Measurements from ENCODE around the gene HORMAD1. TPM values are rescaled to one million over a fixed set of nuclear protein-coding genes. Genes with fewer than 3 reads are reported as not detected.

HORMAD1 gene
- polyA plus RNA-seq, 1 of the 3 experiments (the other 2 are of a cell fraction): not detected

DNA sequence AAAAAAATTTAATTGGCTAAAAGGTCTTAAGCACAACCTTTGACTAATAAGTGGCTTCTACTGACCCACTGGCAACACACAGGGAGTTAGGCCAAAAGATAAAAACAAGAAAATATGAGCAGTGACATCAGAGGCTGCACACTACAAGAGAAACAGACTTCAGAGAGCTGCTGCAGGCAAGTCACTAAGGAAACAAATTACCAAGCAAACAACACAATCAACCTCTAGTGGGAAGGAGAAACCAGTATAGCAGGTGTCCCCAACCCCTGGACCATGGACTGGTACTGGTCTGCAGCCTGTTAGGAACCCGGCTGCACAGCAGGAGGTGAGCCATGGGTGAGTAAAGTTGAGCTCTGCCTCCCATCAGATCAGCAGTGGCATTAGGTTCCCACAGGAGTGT is 70.5 kb downstream of the HORMAD1 start:
- CTCF ChIA-PET: interaction anchor here (0.9 to 1.3 kb wide), 2 partner anchors 16 to 29 kb away, joined by 4 to 5 read pairs; no protein-coding TSS in a partner anchor
- Histone ChIP-seq H3K27me3 (ENCODE audit: insufficient read depth) (no peaks in the 10 kb centered on the region), H3K79me2 (ENCODE audit: insufficient read depth) (no peaks in the 10 kb centered on the region), H3K27ac (ENCODE audit: low read depth in 2 of 2, low read length in 1 of 2) (no peak overlapping the region), H2AFZ (ENCODE audit: low read depth) (no peak overlapping the region), H3K4me1 (ENCODE audit: control insufficient read depth in 1 of 2, insufficient read depth in 2 of 2, low read depth in 1 of 2, low read length in 1 of 2) (peaks cover 0 to 6% of the 10 kb centered on the region in 2 experiments; a peak in 2 of 4 replicates), H3K9me3 (no peaks in the 10 kb centered on the region), H4K20me1 (ENCODE audit: insufficient read depth) (no peaks in the 10 kb centered on the region), H3K4me2 (no peak overlapping the region), H3K36me3 (replicated peaks in 1 of 2; ENCODE audit: control insufficient read depth in 1 of 2, insufficient read depth in 2 of 2, low read length in 1 of 2) (peaks cover 20 to 26% of the 10 kb centered on the region in 2 experiments), H3F3A (replicated peaks; ENCODE audit: insufficient read depth) (no peaks in the 10 kb centered on the region), H3K4me3 (ENCODE audit: low read depth in 2 of 2, low read length in 1 of 2) (no peak overlapping the region), H3K9me2 (no peaks in the 10 kb centered on the region; the same call in 1 of the 2 replicates), H3K9ac (no peak overlapping the region)
- DNase-seq: no peak
- POLR2A ChIA-PET: no interaction called here
- TF ChIP-seq RAD21 (IDR thresholded peaks at IDR 0.05; ENCODE audit: low read length) (no peak), FOXJ3 (CRISPR knock-in tag; IDR thresholded peaks at IDR 0.05) (no peak), CHD2 (IDR thresholded peaks at IDR 0.05; ENCODE audit: low read length, partially characterized antibody) (no peak)
- TF ChIP-seq, protein P1, sequence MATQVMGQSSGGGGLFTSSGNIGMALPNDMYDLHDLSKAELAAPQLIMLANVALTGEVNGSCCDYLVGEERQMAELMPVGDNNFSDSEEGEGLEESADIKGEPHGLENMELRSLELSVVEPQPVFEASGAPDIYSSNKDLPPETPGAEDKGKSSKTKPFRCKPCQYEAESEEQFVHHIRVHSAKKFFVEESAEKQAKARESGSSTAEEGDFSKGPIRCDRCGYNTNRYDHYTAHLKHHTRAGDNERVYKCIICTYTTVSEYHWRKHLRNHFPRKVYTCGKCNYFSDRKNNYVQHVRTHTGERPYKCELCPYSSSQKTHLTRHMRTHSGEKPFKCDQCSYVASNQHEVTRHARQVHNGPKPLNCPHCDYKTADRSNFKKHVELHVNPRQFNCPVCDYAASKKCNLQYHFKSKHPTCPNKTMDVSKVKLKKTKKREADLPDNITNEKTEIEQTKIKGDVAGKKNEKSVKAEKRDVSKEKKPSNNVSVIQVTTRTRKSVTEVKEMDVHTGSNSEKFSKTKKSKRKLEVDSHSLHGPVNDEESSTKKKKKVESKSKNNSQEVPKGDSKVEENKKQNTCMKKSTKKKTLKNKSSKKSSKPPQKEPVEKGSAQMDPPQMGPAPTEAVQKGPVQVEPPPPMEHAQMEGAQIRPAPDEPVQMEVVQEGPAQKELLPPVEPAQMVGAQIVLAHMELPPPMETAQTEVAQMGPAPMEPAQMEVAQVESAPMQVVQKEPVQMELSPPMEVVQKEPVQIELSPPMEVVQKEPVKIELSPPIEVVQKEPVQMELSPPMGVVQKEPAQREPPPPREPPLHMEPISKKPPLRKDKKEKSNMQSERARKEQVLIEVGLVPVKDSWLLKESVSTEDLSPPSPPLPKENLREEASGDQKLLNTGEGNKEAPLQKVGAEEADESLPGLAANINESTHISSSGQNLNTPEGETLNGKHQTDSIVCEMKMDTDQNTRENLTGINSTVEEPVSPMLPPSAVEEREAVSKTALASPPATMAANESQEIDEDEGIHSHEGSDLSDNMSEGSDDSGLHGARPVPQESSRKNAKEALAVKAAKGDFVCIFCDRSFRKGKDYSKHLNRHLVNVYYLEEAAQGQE (IDR thresholded peaks at IDR 0.05; ENCODE audit: low read depth, low read length): no peak
- no CpG with 5 or more reads among the region's 1 CpG for WGBS (ENCODE audit: low lambda C conversion rate)

DNA sequence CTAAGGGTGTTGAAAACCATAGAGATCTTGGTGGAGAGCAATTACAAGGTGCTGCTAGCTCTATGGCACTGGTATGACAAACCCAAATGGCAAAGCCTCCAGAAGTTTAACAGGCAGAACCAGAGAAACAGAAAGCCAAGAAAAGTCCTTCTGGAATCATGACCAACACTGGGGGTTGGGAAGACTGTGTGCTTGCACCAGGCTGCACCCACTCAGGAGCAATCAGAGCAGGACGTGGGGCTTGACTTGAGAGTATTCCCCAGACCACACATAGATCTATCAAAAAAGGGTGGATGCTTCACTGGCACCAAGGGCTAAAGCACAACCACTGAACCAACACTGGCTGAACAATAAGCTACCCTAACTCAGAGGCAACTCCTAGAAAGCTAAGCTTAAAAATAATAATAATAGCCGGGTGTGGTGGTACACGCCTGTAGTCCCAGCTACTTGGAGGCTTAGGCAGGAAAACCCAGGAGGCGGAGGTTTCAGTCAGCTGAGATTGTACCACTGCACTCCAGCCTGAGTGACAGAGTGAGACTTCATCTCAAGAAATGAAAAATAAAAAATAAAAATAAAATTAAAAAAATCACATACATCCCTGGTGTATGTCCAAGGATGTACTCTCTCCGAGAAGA is 71.1 kb downstream of the HORMAD1 start:
- 94% methylated on average over 5 of the region's 5 CpGs for WGBS (ENCODE audit: low lambda C conversion rate)
- Histone ChIP-seq H3K4me2 (no peak overlapping the region), H2AFZ (ENCODE audit: low read depth) (no peak overlapping the region), H3K9me3 (no peaks in the 10 kb centered on the region), H3K27ac (ENCODE audit: low read depth in 2 of 2, low read length in 1 of 2) (no peak overlapping the region), H3K4me1 (ENCODE audit: control insufficient read depth in 1 of 2, insufficient read depth in 2 of 2, low read depth in 1 of 2, low read length in 1 of 2) (peaks cover 0 to 6% of the 10 kb centered on the region in 2 experiments; a peak in 2 of 4 replicates), H3F3A (replicated peaks; ENCODE audit: insufficient read depth) (no peaks in the 10 kb centered on the region), H3K36me3 (replicated peaks in 1 of 2; ENCODE audit: control insufficient read depth in 1 of 2, insufficient read depth in 2 of 2, low read length in 1 of 2) (peaks cover 20 to 26% of the 10 kb centered on the region in 2 experiments), H3K27me3 (ENCODE audit: insufficient read depth) (no peaks in the 10 kb centered on the region), H3K9me2 (no peaks in the 10 kb centered on the region; the same call in 1 of the 2 replicates), H3K4me3 (ENCODE audit: low read depth in 2 of 2, low read length in 1 of 2) (no peak overlapping the region), H3K9ac (no peak overlapping the region), H3K79me2 (ENCODE audit: insufficient read depth) (no peaks in the 10 kb centered on the region), H4K20me1 (ENCODE audit: insufficient read depth) (no peaks in the 10 kb centered on the region)
- CTCF ChIA-PET: interaction anchor here (0.9 to 1.3 kb wide), 2 partner anchors 16 to 28 kb away, joined by 4 to 5 read pairs; no protein-coding TSS in a partner anchor
- DNase-seq: no peak
- TF ChIP-seq, protein P1 (IDR thresholded peaks at IDR 0.05; ENCODE audit: low read depth, low read length): no peak
- TF ChIP-seq YY1 (IDR thresholded peaks at IDR 0.05; ENCODE audit: low read depth): no peak
- TF ChIP-seq RAD21 (IDR thresholded peaks at IDR 0.05; ENCODE audit: low read length): no peak
- TF ChIP-seq EZH2phosphoT487 (IDR thresholded peaks at IDR 0.05; ENCODE audit: borderline replicate concordance, low read depth): no peak
- POLR2A ChIA-PET: interaction anchor here (1.1 kb wide), 1 partner anchor 20 kb away, joined by 4 read pairs; the partner anchor contains the start of gene ENSA

Small RNAs within 50 kb of the gene (small RNA-seq; reads per million reads assigned to genes)
- gene RNU6-1042P: 0 reads per million in 7 experiments

Other genes with a start within 250 kb of the HORMAD1 start
- 22.2 and 22.7 TPM in 2 replicates for gene TARS2, start 233.5 kb downstream of the HORMAD1 start, polyA plus RNA-seq (2012; rRNA removed)
- 20.2 and 32.3 TPM in 2 replicates for gene ECM1, start 212.8 kb downstream of the HORMAD1 start, polyA plus RNA-seq (2012; rRNA removed)
- gene FALEC, start 205.1 kb downstream of the HORMAD1 start, polyA plus RNA-seq (2012; rRNA removed): 0.50 and 0.72 TPM in 2 replicates
- gene ADAMTSL4, start 171.5 kb downstream of the HORMAD1 start, polyA plus RNA-seq (2012; rRNA removed): 2.4 and 3.4 TPM in 2 replicates
- 110 and 131 TPM in 2 replicates for gene MCL1, start 141.3 kb downstream of the HORMAD1 start, polyA plus RNA-seq (2012; rRNA removed)
- 47.4 and 56.3 TPM in 2 replicates for gene ENSA, start 91.3 kb downstream of the HORMAD1 start, polyA plus RNA-seq (2012; rRNA removed)
- 7.8 and 8.1 TPM in 2 replicates for gene GOLPH3L, start 23.7 kb downstream of the HORMAD1 start, polyA plus RNA-seq (2012; rRNA removed)
- 1.4 and 2.3 TPM in 2 replicates for gene CTSS, start 44.9 kb upstream of the HORMAD1 start, polyA plus RNA-seq (2012; rRNA removed)
- 6.3 and 7.9 TPM in 2 replicates for gene CTSK, start 87.4 kb upstream of the HORMAD1 start, polyA plus RNA-seq (2012; rRNA removed)
- 10.9 and 13.7 TPM in 2 replicates for gene ARNT, start 155.7 kb upstream of the HORMAD1 start, polyA plus RNA-seq (2012; rRNA removed)
- gene CTXND2, start 166.2 kb upstream of the HORMAD1 start, polyA plus RNA-seq (2012; rRNA removed): not detected in 2 replicates
- gene SETDB1, start 205.5 kb upstream of the HORMAD1 start, polyA plus RNA-seq (2012; rRNA removed): 29.9 and 43.0 TPM in 2 replicates

Measured in SK-N-SH (cell line).